DOHH2 (cell line): Measurements from ENCODE around the gene FLAD1.

Source experiments
- H3F3A ChIP-seq: fragments of 200-600 bp; sonication (generic), shearing (Covaris generic); 2 replicates; pipeline ENCODE4 v1.6.0; 2016; ENCODE audit warnings: antibody characterized with exemption, mild to moderate bottlenecking; ENCODE audit not compliant: control insufficient read depth, insufficient read depth
- H3K27ac ChIP-seq: fragments of 200-600 bp; sonication (generic); 2 replicates; pipeline ENCODE4 v1.5.1; 2014; ENCODE audit warnings: low read depth, mild to moderate bottlenecking, low read length, moderate library complexity
- H3K27me3 ChIP-seq: fragments of 200-600 bp; sonication (generic); 2 replicates; pipeline ENCODE4 v1.6.1; 2014; ENCODE audit warnings: mild to moderate bottlenecking, low read length, mixed read lengths; ENCODE audit not compliant: control insufficient read depth
- H3K36me3 ChIP-seq: fragments of 200-600 bp; sonication (generic); 2 replicates; pipeline ENCODE4 v1.6.1; 2014; ENCODE audit warnings: mild to moderate bottlenecking, low read length, moderate library complexity, mixed read lengths; ENCODE audit not compliant: control insufficient read depth
- H3K4me1 ChIP-seq: fragments of 200-600 bp; sonication (generic); 2 replicates; pipeline ENCODE4 v1.6.1; 2014; ENCODE audit warnings: mild to moderate bottlenecking, low read length, mixed read lengths; ENCODE audit not compliant: control insufficient read depth
- H3K4me2 ChIP-seq: fragments of 200-600 bp; sonication (generic); 2 replicates; pipeline ENCODE4 v1.6.0; 2014; ENCODE audit warnings: mild to moderate bottlenecking, low read length, moderate library complexity
- H3K4me3 ChIP-seq: fragments of 200-600 bp; sonication (generic); 2 replicates; pipeline ENCODE4 v1.5.1; 2014; ENCODE audit warnings: mild to moderate bottlenecking, low read length, mixed read lengths
- H3K79me2 ChIP-seq: fragments of 200-600 bp; sonication (generic); 2 replicates; pipeline ENCODE4 v1.6.1; 2014; ENCODE audit warnings: mild to moderate bottlenecking, low read length, mixed read lengths; ENCODE audit not compliant: control insufficient read depth
- H3K9me2 ChIP-seq: fragments of 200-600 bp; sonication (generic); replicated peaks from 2 replicates; pipeline ENCODE4 v1.6.1; 2014; ENCODE audit warnings: mild to moderate bottlenecking, low read length, mixed read lengths; ENCODE audit not compliant: control insufficient read depth
- H3K9me3 ChIP-seq: fragments of 200-600 bp; sonication (generic); 2 replicates; pipeline ENCODE4 v1.6.1; 2014; ENCODE audit warnings: antibody characterized with exemption, low read length, mixed read lengths; ENCODE audit not compliant: control insufficient read depth, insufficient read depth
- H4K20me1 ChIP-seq: fragments of 200-600 bp; sonication (generic); 2 replicates; pipeline ENCODE4 v1.6.0; 2014; ENCODE audit warnings: low read depth, mild to moderate bottlenecking, antibody characterized with exemption, low read length, moderate library complexity; ENCODE audit not compliant: control insufficient read depth, insufficient read depth
- EZH2phosphoT487 ChIP-seq: fragments of 200-600 bp; sonication (generic); IDR thresholded peaks from 2 replicates; pipeline ENCODE4 v1.6.1; 2017; ENCODE audit warnings: borderline replicate concordance, mild to moderate bottlenecking, antibody characterized with exemption, low read length, moderate library complexity, mixed read lengths
- TF ChIP-seq, protein P1 (sequence below): fragments of 200-600 bp; sonication (generic); IDR thresholded peaks from one replicate; pipeline ENCODE4 v1.5.1; 2014; ENCODE audit warnings: antibody characterized with exemption, mild to moderate bottlenecking, low read depth, low read length; ENCODE audit not compliant: poor library complexity, severe bottlenecking

Gene FLAD1

DNA sequence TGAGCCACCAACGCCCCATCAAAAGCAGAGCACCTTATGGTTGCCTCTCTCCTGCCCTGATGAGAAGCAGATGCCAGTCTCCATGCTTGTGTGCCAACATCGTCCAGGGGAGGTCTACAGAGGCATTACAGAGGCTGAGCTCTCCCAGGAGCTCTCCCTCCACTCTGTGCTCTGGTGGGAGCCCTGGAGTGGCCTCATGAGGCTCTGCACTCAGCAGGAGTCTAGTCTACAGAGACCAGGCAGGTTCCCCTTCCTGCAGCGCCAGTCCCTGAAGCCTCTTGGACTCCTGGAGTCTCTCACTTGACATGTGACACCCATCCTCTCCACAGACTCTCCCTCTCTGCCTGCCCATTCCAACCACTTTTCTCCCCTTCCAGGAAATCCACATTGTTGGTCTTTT is 53.9 kb downstream of the FLAD1 start:
- no peaks in the 10 kb centered on the region for H3F3A ChIP-seq
- no peak overlapping the region for H3K4me2 ChIP-seq
- no peaks in the 10 kb centered on the region for H3K9me2 ChIP-seq
- H3K36me3 ChIP-seq, result no peaks in the 10 kb centered on the region
- H3K4me3 ChIP-seq, result no peak overlapping the region
- H3K9me3 ChIP-seq, result no peaks in the 10 kb centered on the region
- no peaks in the 10 kb centered on the region for H4K20me1 ChIP-seq
- H3K4me1 ChIP-seq, result no peaks in the 10 kb centered on the region
- no peak for TF ChIP-seq EZH2phosphoT487
- TF ChIP-seq, protein P1, sequence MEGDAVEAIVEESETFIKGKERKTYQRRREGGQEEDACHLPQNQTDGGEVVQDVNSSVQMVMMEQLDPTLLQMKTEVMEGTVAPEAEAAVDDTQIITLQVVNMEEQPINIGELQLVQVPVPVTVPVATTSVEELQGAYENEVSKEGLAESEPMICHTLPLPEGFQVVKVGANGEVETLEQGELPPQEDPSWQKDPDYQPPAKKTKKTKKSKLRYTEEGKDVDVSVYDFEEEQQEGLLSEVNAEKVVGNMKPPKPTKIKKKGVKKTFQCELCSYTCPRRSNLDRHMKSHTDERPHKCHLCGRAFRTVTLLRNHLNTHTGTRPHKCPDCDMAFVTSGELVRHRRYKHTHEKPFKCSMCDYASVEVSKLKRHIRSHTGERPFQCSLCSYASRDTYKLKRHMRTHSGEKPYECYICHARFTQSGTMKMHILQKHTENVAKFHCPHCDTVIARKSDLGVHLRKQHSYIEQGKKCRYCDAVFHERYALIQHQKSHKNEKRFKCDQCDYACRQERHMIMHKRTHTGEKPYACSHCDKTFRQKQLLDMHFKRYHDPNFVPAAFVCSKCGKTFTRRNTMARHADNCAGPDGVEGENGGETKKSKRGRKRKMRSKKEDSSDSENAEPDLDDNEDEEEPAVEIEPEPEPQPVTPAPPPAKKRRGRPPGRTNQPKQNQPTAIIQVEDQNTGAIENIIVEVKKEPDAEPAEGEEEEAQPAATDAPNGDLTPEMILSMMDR, result no peak
- peaks cover 37% of the 10 kb centered on the region for H3K27me3 ChIP-seq
- H3K79me2 ChIP-seq, result no peaks in the 10 kb centered on the region
- H3K27ac ChIP-seq, result no peak overlapping the region

DNA sequence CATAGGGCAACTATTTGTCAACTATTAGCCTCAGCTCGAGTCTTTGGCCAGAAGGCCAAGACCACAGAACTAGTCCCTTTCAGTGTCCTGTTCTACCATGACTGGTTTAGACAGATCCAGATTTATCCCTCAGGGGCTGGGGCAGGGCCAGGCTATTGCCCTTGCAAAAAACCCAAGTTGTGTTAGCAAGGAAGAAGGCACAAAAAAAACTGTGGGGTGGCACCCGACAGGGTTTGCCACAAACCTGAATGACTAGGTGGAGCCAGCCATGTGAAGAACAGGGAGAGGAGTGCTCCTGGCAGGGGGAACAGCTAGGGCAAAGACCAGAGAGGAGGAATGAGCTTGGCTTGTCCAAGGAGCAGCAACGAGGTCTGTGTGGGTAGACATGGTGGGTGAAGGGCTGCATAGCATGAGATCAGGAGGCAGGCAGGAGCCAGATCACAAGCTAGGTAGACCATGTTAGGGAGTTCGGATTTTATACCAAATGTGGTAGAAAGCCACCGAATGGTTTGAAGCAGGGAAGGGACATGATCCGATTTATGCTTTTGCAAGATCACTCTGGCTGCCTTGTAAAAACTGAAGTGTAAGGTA is 54.8 kb downstream of the FLAD1 start:
- no peaks in the 10 kb centered on the region for H3K4me1 ChIP-seq
- H3K36me3 ChIP-seq, result no peaks in the 10 kb centered on the region
- H3K9me2 ChIP-seq, result no peaks in the 10 kb centered on the region
- TF ChIP-seq, protein P1, result no peak
- TF ChIP-seq EZH2phosphoT487, result no peak
- peaks cover 43% of the 10 kb centered on the region for H3K27me3 ChIP-seq
- H3K9me3 ChIP-seq, result no peaks in the 10 kb centered on the region
- no peak overlapping the region for H3K27ac ChIP-seq
- H3K4me2 ChIP-seq, result no peak overlapping the region
- no peaks in the 10 kb centered on the region for H3F3A ChIP-seq
- H3K79me2 ChIP-seq, result no peaks in the 10 kb centered on the region
- no peaks in the 10 kb centered on the region for H4K20me1 ChIP-seq
- no peak overlapping the region for H3K4me3 ChIP-seq

DNA sequence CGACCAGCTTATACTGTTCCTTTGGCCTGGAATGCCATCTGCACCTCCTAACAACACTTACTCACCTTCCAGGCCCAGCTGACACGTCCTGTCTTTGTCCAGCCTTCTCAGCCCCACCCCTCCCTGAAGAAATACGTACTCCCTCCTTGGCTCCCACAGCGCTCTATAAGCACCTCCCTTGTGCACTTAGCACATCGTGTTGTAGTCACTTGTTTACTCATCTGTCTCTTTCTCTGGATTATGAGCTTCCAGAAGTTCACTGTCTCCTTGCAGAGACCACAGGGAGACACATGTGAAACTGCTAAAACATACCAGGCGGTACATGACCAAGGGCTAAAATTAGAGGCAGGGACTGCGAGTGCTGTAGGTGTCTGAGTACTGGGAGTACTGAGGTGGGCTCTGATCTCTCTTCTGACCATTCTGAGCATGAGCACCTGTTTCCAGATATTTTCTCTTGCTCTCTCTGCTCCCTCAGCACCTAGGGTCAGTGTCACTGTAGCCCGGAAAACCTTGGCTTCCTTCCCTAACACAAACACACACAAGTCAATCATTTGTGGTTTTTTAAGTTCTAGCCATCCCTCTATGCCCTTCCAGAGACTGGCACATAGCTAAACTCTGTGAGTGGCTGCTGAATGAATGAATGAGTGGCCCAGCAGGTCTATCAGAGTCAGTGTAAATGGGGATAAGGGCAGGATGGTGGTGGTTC is 55.6 kb downstream of the FLAD1 start:
- Histone ChIP-seq H3K4me3 (no peak overlapping the region), H3K4me1 (no peaks in the 10 kb centered on the region), H3K79me2 (no peaks in the 10 kb centered on the region), H3K27ac (no peak overlapping the region), H3K9me2 (no peaks in the 10 kb centered on the region), H3K9me3 (no peaks in the 10 kb centered on the region), H3K36me3 (no peaks in the 10 kb centered on the region), H3F3A (no peaks in the 10 kb centered on the region), H3K27me3 (peaks cover 40% of the 10 kb centered on the region), H3K4me2 (no peak overlapping the region), H4K20me1 (no peaks in the 10 kb centered on the region)
- no peak for TF ChIP-seq EZH2phosphoT487
- TF ChIP-seq, protein P1, result no peak
